GM23338 (cell line): ENCODE data around the gene CABP2. TPM values are rescaled to one million over a fixed set of nuclear protein-coding genes. Genes with fewer than 3 reads are reported as not detected.
"Not testable (repeated sequence)": the region's sequence is repeated elsewhere in the genome, so short reads cannot be mapped to it uniquely, and the experiment has no call there.

Experiments used
- ATAC-seq: fragments of 200-7000 bp; cut with Tn5 transposase; 3 replicates; pipeline ENCODE4 v1.9.1; 2020
- DNase-seq: peaks from one replicate; pipeline ENCODE4 v3.0.0-alpha.2; 2015; ENCODE audit warnings: low spot score
- H2AFZ ChIP-seq: fragments of 200-600 bp; sonication (generic); 2 replicates; pipeline ENCODE4 v1.8.0; 2016; ENCODE audit warnings: antibody characterized with exemption, mild to moderate bottlenecking, moderate library complexity
- H3F3A ChIP-seq: fragments of 200-600 bp; sonication (generic); replicated peaks from 2 replicates; pipeline ENCODE4 v1.8.0; 2017; ENCODE audit warnings: antibody characterized with exemption, mixed run types, low read depth
- H3K27ac ChIP-seq: fragments of 200-600 bp; sonication (generic); 2 replicates; pipeline ENCODE4 v1.6.1; 2016; ENCODE audit warnings: low read depth
- H3K27me3 ChIP-seq: fragments of 200-600 bp; sonication (generic); 2 replicates; pipeline ENCODE4 v1.8.0; 2016; ENCODE audit warnings: mild to moderate bottlenecking, mixed run types, moderate library complexity; ENCODE audit not compliant: insufficient read depth
- H3K36me3 ChIP-seq: fragments of 200-600 bp; sonication (generic); 2 replicates; pipeline ENCODE4 v1.8.0; 2016; ENCODE audit warnings: mild to moderate bottlenecking; ENCODE audit not compliant: insufficient read depth
- H3K4me1 ChIP-seq: fragments of 200-600 bp; sonication (generic); 2 replicates; pipeline ENCODE4 v1.8.0; 2016; ENCODE audit warnings: mild to moderate bottlenecking, moderate library complexity; ENCODE audit not compliant: insufficient read depth
- H3K4me2 ChIP-seq: fragments of 200-600 bp; sonication (generic); 2 replicates; pipeline ENCODE4 v1.7.1; 2017; ENCODE audit warnings: mixed run types
- H3K4me3 ChIP-seq: fragments of 200-600 bp; sonication (generic); 2 replicates; pipeline ENCODE4 v1.6.1; 2016; ENCODE audit warnings: mixed run types
- H3K79me2 ChIP-seq: fragments of 200-600 bp; sonication (generic); replicated peaks from 2 replicates; pipeline ENCODE4 v1.8.0; 2017; ENCODE audit warnings: mild to moderate bottlenecking; ENCODE audit not compliant: insufficient read depth
- H3K9me2 ChIP-seq: fragments of 200-600 bp; sonication (generic); 2 replicates; pipeline ENCODE4 v1.8.0; 2017; ENCODE audit not compliant: insufficient read depth
- H4K20me1 ChIP-seq: fragments of 200-600 bp; sonication (generic); replicated peaks from 2 replicates; pipeline ENCODE4 v1.8.0; 2017; ENCODE audit warnings: mild to moderate bottlenecking; ENCODE audit not compliant: insufficient read depth
- H3K27ac Mint-ChIP-seq: 2 replicates; pipeline ENCODE4 v1.8.0; 2020; ENCODE audit warnings: inconsistent platforms, mild to moderate bottlenecking, moderate library complexity, mixed read lengths
- H3K27me3 Mint-ChIP-seq: 3 replicates; pipeline ENCODE4 v1.8.0; 2022; ENCODE audit warnings: low read depth, mild to moderate bottlenecking, moderate library complexity, mixed read lengths, inconsistent platforms; ENCODE audit not compliant: insufficient read depth, poor library complexity
- H3K36me3 Mint-ChIP-seq: 3 replicates; pipeline ENCODE4 v1.8.0; 2021; ENCODE audit warnings: low read depth, mild to moderate bottlenecking, inconsistent platforms, moderate library complexity, mixed read lengths
- H3K4me1 Mint-ChIP-seq: 3 replicates; pipeline ENCODE4 v1.8.0; 2020; ENCODE audit warnings: mild to moderate bottlenecking, inconsistent platforms, mixed read lengths
- H3K4me3 Mint-ChIP-seq: 3 replicates; pipeline ENCODE4 v1.8.0; 2021; ENCODE audit warnings: moderate library complexity, mild to moderate bottlenecking, inconsistent platforms, mixed read lengths
- H3K9me3 Mint-ChIP-seq: 3 replicates; pipeline ENCODE4 v1.8.0; 2020; ENCODE audit warnings: moderate library complexity, mild to moderate bottlenecking, inconsistent platforms, mixed read lengths
- CREB1 ChIP-seq: fragments of 250-450 bp; sonication (Bioruptor Pico); IDR thresholded peaks from 2 replicates; pipeline ENCODE4 v1.5.0; 2020; ENCODE audit warnings: low read depth, mild to moderate bottlenecking, moderate library complexity
- EZH2 ChIP-seq: fragments of 200-600 bp; sonication (generic); IDR thresholded peaks from one replicate; pipeline ENCODE4 v1.8.0; 2017; ENCODE audit warnings: antibody characterized with exemption, mild to moderate bottlenecking, low read depth; ENCODE audit not compliant: unreplicated experiment
- NANOG ChIP-seq: IDR thresholded peaks from 2 replicates; pipeline ENCODE4 v1.6.1; 2016; ENCODE audit warnings: antibody characterized with exemption, borderline replicate concordance
- STAT1 ChIP-seq: IDR thresholded peaks from one replicate; pipeline ENCODE4 v1.6.1; 2016; ENCODE audit warnings: antibody characterized with exemption; ENCODE audit not compliant: unreplicated experiment
- ZNF114 ChIP-seq: fragments of 250-450 bp; sonication (Bioruptor Pico); IDR thresholded peaks from 2 replicates; pipeline ENCODE4 v1.5.0; 2020; ENCODE audit warnings: mild to moderate bottlenecking, moderate library complexity
- polyA plus RNA-seq: library from polyadenylated mRNA; unstranded; fragments of >200 nt; fragmentation: Nextera tagmentation; extraction: Ambion mirVana; gene quantifications from 2 replicates; pipeline ENCODE4 v1.2.1, GENCODE V29; 2016
- total RNA-seq: library from RNA; depleted of rRNA; stranded (reverse); fragments of >200 nt; shearing (Covaris generic); gene quantifications from 2 replicates; pipeline ENCODE4 v1.2.3, GENCODE V29; 2014
- TF ChIP-seq, protein P1 (sequence below), 2 experiments: fragments of 200-600 bp in 1 of 2; sonication (generic) in 1 of 2; conservative IDR thresholded peaks; 2 replicates each; pipeline versions ENCODE4 v1.5.1 to v1.6.1; 2016 to 2017; ENCODE audit warnings: antibody characterized with exemption in 2 of 2, low read depth in 2 of 2, mild to moderate bottlenecking in 2 of 2, moderate library complexity in 1 of 2
- TF ChIP-seq, protein P2 (sequence below): IDR thresholded peaks from 2 replicates; pipeline ENCODE4 v1.6.1; 2016; ENCODE audit warnings: antibody characterized with exemption
- TF ChIP-seq, protein P3 (sequence below): IDR thresholded peaks from one replicate; pipeline ENCODE4 v1.6.1; 2018; ENCODE audit warnings: antibody characterized with exemption; ENCODE audit not compliant: unreplicated experiment

CABP2 gene
- total and polyA plus RNA-seq, 2 experiments from 2014 or later: not detected

DNA sequence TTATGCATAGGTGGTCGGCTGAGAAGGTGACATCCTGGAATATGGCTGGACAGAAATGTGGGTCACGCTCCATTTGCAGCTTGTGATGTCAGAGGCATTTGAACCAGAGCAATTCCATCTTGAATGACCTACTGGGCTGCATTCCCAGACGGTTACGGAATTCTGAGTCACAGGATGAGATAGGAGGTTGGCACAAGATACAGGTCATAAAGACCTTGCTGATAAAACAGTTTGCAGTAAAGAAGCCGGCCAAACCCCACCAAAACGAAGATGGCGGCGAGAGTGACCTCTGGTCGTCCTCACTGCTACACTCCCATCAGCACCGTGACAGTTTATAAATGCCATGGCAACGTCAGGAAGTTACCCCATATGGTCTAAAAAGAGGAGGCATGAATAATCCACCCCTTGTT is 40.5 kb upstream of the CABP2 start:
- not testable (repeated sequence) for H3K9me2 ChIP-seq, H3K27ac Mint-ChIP-seq, H3K36me3 ChIP-seq, H3F3A ChIP-seq, H3K27me3 ChIP-seq, H3K4me3 Mint-ChIP-seq, H3K36me3 Mint-ChIP-seq, H3K4me3 ChIP-seq, H4K20me1 ChIP-seq, H3K27me3 Mint-ChIP-seq, H3K9me3 Mint-ChIP-seq, H3K79me2 ChIP-seq, ATAC-seq, DNase-seq, H3K27ac ChIP-seq
- H3K4me1 Mint-ChIP-seq: peaks cover 14% of the 10 kb centered on the region
- Histone ChIP-seq H3K4me1 (peaks cover 14% of the 10 kb centered on the region), H2AFZ (peak overlapping the region; percentile 59), H3K4me2 (peak overlapping the region; percentile 8; the same call in 1 of the 2 replicates)

DNA sequence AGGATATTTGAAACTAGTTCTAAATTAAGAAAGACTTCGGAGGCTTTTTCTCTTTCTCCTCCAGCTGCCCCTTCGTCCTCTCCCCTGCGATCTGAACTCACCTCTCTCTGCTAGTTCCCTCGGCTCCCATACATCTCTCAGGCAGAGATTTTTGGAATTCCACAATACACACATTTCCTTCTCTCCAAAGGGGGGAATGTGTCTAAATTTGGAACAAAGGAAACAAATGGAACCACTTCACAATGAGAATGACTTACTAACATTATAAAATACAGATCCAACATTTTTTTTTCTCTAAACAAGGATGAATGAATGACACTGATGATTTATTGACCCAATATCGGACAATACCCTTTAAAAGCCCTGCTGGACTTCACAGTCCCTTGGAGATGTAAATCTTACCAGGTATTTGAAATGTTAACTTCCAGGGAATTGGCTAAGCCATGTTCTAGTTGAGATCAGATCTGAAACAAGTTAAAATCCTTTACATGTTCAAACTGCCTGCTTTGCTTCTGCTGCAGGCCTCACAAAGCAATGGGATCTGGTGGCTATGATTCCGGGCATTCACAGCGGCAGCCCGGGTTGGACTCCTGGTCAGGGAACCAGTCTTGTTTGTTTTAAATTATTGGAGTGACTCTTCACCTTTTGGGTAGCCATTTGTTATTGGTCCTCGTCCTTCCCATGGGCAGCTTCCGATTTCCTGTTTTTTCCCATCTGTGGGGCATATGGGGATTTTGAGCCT is 39.9 kb upstream of the CABP2 start:
- Histone ChIP-seq H2AFZ (peak overlapping the region; percentile 52), H3K36me3 (no peaks in the 10 kb centered on the region), H3K4me3 (no peak overlapping the region), H3F3A (no peaks in the 10 kb centered on the region), H4K20me1 (no peaks in the 10 kb centered on the region), H3K27me3 (no peaks in the 10 kb centered on the region), H3K27ac (peak overlapping the region; percentile 11; the same call in 1 of the 2 replicates), H3K4me1 (peaks cover 14% of the 10 kb centered on the region), H3K79me2 (no peaks in the 10 kb centered on the region), H3K9me2 (no peaks in the 10 kb centered on the region), H3K4me2 (peak overlapping the region; percentile 8; the same call in 1 of the 2 replicates)
- ATAC-seq (no peak), DNase-seq (no peak)
- Mint-ChIP-seq H3K36me3 (no peaks in the 10 kb centered on the region), H3K4me1 (peaks cover 14% of the 10 kb centered on the region), H3K27ac (no peak overlapping the region), H3K27me3 (peaks cover 4% of the 10 kb centered on the region), H3K4me3 (no peak overlapping the region; the same call in 2 of the 3 replicates), H3K9me3 (no peaks in the 10 kb centered on the region; the same call in 2 of the 3 replicates)
- TF ChIP-seq ZNF114 (CRISPR knock-in tag) (no peak), NANOG (no peak), STAT1 (no peak), EZH2 (no peak), CREB1 (CRISPR knock-in tag) (no peak)
- TF ChIP-seq, protein P1, sequence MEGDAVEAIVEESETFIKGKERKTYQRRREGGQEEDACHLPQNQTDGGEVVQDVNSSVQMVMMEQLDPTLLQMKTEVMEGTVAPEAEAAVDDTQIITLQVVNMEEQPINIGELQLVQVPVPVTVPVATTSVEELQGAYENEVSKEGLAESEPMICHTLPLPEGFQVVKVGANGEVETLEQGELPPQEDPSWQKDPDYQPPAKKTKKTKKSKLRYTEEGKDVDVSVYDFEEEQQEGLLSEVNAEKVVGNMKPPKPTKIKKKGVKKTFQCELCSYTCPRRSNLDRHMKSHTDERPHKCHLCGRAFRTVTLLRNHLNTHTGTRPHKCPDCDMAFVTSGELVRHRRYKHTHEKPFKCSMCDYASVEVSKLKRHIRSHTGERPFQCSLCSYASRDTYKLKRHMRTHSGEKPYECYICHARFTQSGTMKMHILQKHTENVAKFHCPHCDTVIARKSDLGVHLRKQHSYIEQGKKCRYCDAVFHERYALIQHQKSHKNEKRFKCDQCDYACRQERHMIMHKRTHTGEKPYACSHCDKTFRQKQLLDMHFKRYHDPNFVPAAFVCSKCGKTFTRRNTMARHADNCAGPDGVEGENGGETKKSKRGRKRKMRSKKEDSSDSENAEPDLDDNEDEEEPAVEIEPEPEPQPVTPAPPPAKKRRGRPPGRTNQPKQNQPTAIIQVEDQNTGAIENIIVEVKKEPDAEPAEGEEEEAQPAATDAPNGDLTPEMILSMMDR (conservative IDR thresholded peaks at IDR 0.05; ENCODE audit: low read depth in 2 of 2): no peak
- TF ChIP-seq, protein P2, sequence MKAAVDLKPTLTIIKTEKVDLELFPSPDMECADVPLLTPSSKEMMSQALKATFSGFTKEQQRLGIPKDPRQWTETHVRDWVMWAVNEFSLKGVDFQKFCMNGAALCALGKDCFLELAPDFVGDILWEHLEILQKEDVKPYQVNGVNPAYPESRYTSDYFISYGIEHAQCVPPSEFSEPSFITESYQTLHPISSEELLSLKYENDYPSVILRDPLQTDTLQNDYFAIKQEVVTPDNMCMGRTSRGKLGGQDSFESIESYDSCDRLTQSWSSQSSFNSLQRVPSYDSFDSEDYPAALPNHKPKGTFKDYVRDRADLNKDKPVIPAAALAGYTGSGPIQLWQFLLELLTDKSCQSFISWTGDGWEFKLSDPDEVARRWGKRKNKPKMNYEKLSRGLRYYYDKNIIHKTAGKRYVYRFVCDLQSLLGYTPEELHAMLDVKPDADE: no peak
- TF ChIP-seq, protein P3, sequence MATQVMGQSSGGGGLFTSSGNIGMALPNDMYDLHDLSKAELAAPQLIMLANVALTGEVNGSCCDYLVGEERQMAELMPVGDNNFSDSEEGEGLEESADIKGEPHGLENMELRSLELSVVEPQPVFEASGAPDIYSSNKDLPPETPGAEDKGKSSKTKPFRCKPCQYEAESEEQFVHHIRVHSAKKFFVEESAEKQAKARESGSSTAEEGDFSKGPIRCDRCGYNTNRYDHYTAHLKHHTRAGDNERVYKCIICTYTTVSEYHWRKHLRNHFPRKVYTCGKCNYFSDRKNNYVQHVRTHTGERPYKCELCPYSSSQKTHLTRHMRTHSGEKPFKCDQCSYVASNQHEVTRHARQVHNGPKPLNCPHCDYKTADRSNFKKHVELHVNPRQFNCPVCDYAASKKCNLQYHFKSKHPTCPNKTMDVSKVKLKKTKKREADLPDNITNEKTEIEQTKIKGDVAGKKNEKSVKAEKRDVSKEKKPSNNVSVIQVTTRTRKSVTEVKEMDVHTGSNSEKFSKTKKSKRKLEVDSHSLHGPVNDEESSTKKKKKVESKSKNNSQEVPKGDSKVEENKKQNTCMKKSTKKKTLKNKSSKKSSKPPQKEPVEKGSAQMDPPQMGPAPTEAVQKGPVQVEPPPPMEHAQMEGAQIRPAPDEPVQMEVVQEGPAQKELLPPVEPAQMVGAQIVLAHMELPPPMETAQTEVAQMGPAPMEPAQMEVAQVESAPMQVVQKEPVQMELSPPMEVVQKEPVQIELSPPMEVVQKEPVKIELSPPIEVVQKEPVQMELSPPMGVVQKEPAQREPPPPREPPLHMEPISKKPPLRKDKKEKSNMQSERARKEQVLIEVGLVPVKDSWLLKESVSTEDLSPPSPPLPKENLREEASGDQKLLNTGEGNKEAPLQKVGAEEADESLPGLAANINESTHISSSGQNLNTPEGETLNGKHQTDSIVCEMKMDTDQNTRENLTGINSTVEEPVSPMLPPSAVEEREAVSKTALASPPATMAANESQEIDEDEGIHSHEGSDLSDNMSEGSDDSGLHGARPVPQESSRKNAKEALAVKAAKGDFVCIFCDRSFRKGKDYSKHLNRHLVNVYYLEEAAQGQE: no peak
